K562 (cell line): ENCODE results near the gene IGSF21. TPM values are rescaled to one million over a fixed set of nuclear protein-coding genes. Genes with fewer than 3 reads are reported as not detected.

Experiments
- ATAC-seq: fragments of 200-7000 bp; cut with Tn5 transposase; 3 replicates; pipeline ENCODE4 v1.9.1; 2020; ENCODE audit warnings: moderate library complexity
- BruUV-seq: library from RNA; stranded (reverse); fragments of 400-500 nt; replicated peaks from 2 replicates; lab custom pipeline; 2021; lab: Mats Ljungman, UMichigan
- CTCF ChIA-PET: fragments of 300-600 bp; formaldehyde crosslinking; extraction: SDS; loops from one replicate; lab custom pipeline; 2021; ENCODE audit warnings: low intra/inter-chr PET ratio; lab: Yijun Ruan, JAX
- POLR2A ChIA-PET: fragments of 300-600, 350-650 bp; sonication (Branson Sonifier 250); formaldehyde crosslinking; extraction: SDS; loops from one replicate; lab custom pipeline; 2021; ENCODE audit warnings: antibody characterized with exemption, inconsistent platforms; lab: Yijun Ruan, JAX
- DNase-seq, 4 experiments: peaks; one replicate each; pipeline versions ENCODE4 v3.0.0 to v3.0.0-alpha.2; 2011 to 2018; ENCODE audit warnings: low spot score in 3 of 4, mixed read lengths in 3 of 4; ENCODE audit errors: extremely low read depth in 1 of 4
- FAIRE-seq: peaks from 2 replicates; lab custom pipeline; 2011; peaks lifted over from hg19 to GRCh38; lab: Jason Lieb, UNC
- H2AFZ ChIP-seq: 2 replicates; pipeline ENCODE4 v1.6.0; 2011; ENCODE audit warnings: low read depth, low read length, control low read depth, inconsistent platforms
- H3K27ac ChIP-seq: fragments of 200-600 bp; 3 replicates; pipeline ENCODE4 v1.8.0; 2011; ENCODE audit warnings: low read depth, mild to moderate bottlenecking, control low read depth, inconsistent platforms, low read length, moderate library complexity, mixed read lengths; ENCODE audit errors: extremely low read depth
- H3K27me3 ChIP-seq, 2 experiments: fragments of 300-600 bp in 1 of 2; 2 replicates in 1 of 2; 3 replicates in 1 of 2; pipeline versions ENCODE4 v1.6.0 to v1.8.0; 2011; ENCODE audit warnings: inconsistent platforms in 2 of 2, low read length in 2 of 2, mild to moderate bottlenecking in 1 of 2, mixed read lengths in 1 of 2, moderate library complexity in 1 of 2; ENCODE audit not compliant: control insufficient read depth in 2 of 2, insufficient read depth in 2 of 2
- H3K36me3 ChIP-seq: fragments of 300-600 bp; 3 replicates; pipeline ENCODE4 v1.8.0; 2011; ENCODE audit warnings: mild to moderate bottlenecking, low read length, inconsistent platforms; ENCODE audit not compliant: control insufficient read depth, insufficient read depth
- H3K4me1 ChIP-seq, 2 experiments: fragments of 200-600 bp in 1 of 2; replicated peaks in 1 of 2; 2 replicates in 1 of 2; 3 replicates in 1 of 2; pipeline versions ENCODE4 v1.5.1 to v1.8.0; 2011; ENCODE audit warnings: inconsistent platforms in 2 of 2, low read length in 2 of 2, mild to moderate bottlenecking in 1 of 2, mixed read lengths in 1 of 2, moderate library complexity in 1 of 2; ENCODE audit not compliant: control insufficient read depth in 2 of 2, insufficient read depth in 2 of 2
- H3K4me2 ChIP-seq: 2 replicates; pipeline ENCODE4 v1.6.1; 2011; ENCODE audit warnings: low read length, control low read depth, inconsistent platforms, mixed read lengths; ENCODE audit not compliant: insufficient read depth
- H3K4me3 ChIP-seq: fragments of 200-600 bp; sonication (generic), shearing (Covaris generic); 2 replicates; pipeline ENCODE4 v1.5.1; 2016; ENCODE audit warnings: control low read depth, inconsistent platforms
- H3K79me2 ChIP-seq: fragments of 200-600 bp; 3 replicates; pipeline ENCODE4 v1.8.0; 2011; ENCODE audit warnings: low read length, inconsistent platforms; ENCODE audit not compliant: control insufficient read depth, insufficient read depth
- H3K9ac ChIP-seq, 2 experiments: 2 replicates each; pipeline versions ENCODE4 v1.6.0 to v1.6.1; 2011; ENCODE audit warnings: low read depth in 2 of 2, low read length in 2 of 2, control low read depth in 1 of 2, inconsistent platforms in 1 of 2, mild to moderate bottlenecking in 1 of 2, mixed read lengths in 1 of 2; ENCODE audit not compliant: insufficient read depth in 1 of 2
- H3K9me1 ChIP-seq: one replicate; pipeline ENCODE4 v1.6.0; 2011; ENCODE audit warnings: inconsistent platforms, mild to moderate bottlenecking, low read length, moderate library complexity; ENCODE audit not compliant: control insufficient read depth, insufficient read depth
- H3K9me3 ChIP-seq: replicated peaks from 2 replicates; pipeline ENCODE4 v1.5.1; 2011; ENCODE audit warnings: low read depth, low read length, inconsistent platforms; ENCODE audit not compliant: control insufficient read depth, insufficient read depth
- H4K20me1 ChIP-seq: replicated peaks from 2 replicates; pipeline ENCODE4 v1.6.1; 2011; ENCODE audit warnings: low read length, inconsistent platforms, mixed read lengths; ENCODE audit not compliant: control insufficient read depth, insufficient read depth
- DPF2 ChIP-seq: fragments of 450-650 bp; IDR thresholded peaks from 2 replicates; pipeline ENCODE4 v1.6.1; 2016
- ELF1 ChIP-seq: fragments of 200-800 bp; sonication (Bioruptor generic); IDR thresholded peaks from 2 replicates; pipeline ENCODE4 v1.6.1; 2016; ENCODE audit warnings: missing genetic modification characterization, missing compliant biosample characterization
- KLF6 ChIP-seq: fragments of 250-450 bp; sonication (Bioruptor Pico); IDR thresholded peaks from 2 replicates; pipeline ENCODE4 v1.4.0; 2020; ENCODE audit warnings: mild to moderate bottlenecking, moderate library complexity, borderline replicate concordance
- RBM14 ChIP-seq: fragments of 200-400 bp; formaldehyde crosslinking; IDR thresholded peaks from 2 replicates; pipeline ENCODE4 v1.6.1; 2018; ENCODE audit warnings: low read depth, mild to moderate bottlenecking, low read length, moderate library complexity, borderline replicate concordance; ENCODE audit not compliant: insufficient read depth
- RFX1 ChIP-seq: fragments of 450-650 bp; IDR thresholded peaks from 2 replicates; pipeline ENCODE4 v1.6.1; 2016; ENCODE audit warnings: mild to moderate bottlenecking, moderate library complexity
- SIX5 ChIP-seq, 2 experiments: IDR thresholded peaks; 2 replicates each; pipeline ENCODE4 v1.6.1; 2011; ENCODE audit warnings: low read length in 2 of 2, borderline replicate concordance in 1 of 2, low read depth in 1 of 2, mild to moderate bottlenecking in 1 of 2, moderate library complexity in 1 of 2; ENCODE audit not compliant: insufficient read depth in 1 of 2
- TARDBP ChIP-seq: fragments of 450-650 bp; IDR thresholded peaks from 2 replicates; pipeline ENCODE4 v1.6.1; 2016
- ZNF134 ChIP-seq: fragments of 250-450 bp; sonication (Bioruptor Pico); conservative IDR thresholded peaks from 2 replicates; pipeline ENCODE4 v1.4.0; 2020
- WGBS: fragments of 100-300 bp; shearing (Covaris generic); methylation state at CpG from one replicate; pipeline ENCODE4 v1.1.6; 2016; ENCODE audit warnings: low coverage, mixed read lengths; ENCODE audit not compliant: insufficient coverage; ENCODE audit errors: missing lambda C conversion rate; 5-methylcytosine and 5-hydroxymethylcytosine counted together
- in situ Hi-C: fragments of 300-500 bp; cut with MboI; formaldehyde crosslinking; loops from 4 replicates; pipeline ENCODE4 v1.15.0; 2018; ENCODE audit warnings: inconsistent platforms, mixed read lengths
- intact Hi-C: fragments of 100-400 bp; cut with micrococcal nuclease; formaldehyde crosslinking; loops from 2 replicates; pipeline ENCODE4 v1.14.2; 2022
- polyA plus RNA-seq, 8 experiments: library from polyadenylated mRNA; depleted of rRNA in 4 of 8; stranded (reverse) in 5 of 8; unstranded in 3 of 8; fragments of >200 nt; fragmentation: Nextera tagmentation in 2 of 8; fragmentation: Illumina TruSeq in 1 of 8; extraction: Ambion mirVana in 2 of 8; extraction: Trizol in 1 of 8; gene quantifications; 2 replicates each; pipeline versions ENCODE4 v1.2.1 to v1.2.3, GENCODE V29; 2011 to 2014; ENCODE audit warnings: inconsistent platforms in 1 of 8, missing spikeins in 1 of 8
- total RNA-seq, 7 experiments: library from RNA; depleted of rRNA in 6 of 7; stranded (reverse); fragments of >200 nt in 6 of 7; fragmentation: Illumina TruSeq in 2 of 7; extraction: Trizol in 2 of 7; gene quantifications; 2 replicates each; pipeline versions ENCODE4 v1.2.1 to v1.2.3, GENCODE V29; 2011 to 2021; ENCODE audit warnings: low replicate concordance in 1 of 7

Gene IGSF21
- total and polyA plus RNA-seq, 9 of the 15 experiments (the other 6 are each of a cell fraction or from before 2014, with no cell fraction given), result not detected

- ChIA-PET CTCF (no interaction called here), POLR2A (interaction anchor here (0.6 kb wide), 1 partner anchor 8 kb away, joined by 3 read pairs; no protein-coding TSS in a partner anchor)
- no peak for TF ChIP-seq SIX5 (IDR thresholded peaks at IDR 0.05; ENCODE audit: borderline replicate concordance in 1 of 2, insufficient read depth in 1 of 2, low read depth in 1 of 2, low read length in 2 of 2)
- TF ChIP-seq ZNF134 (CRISPR knock-in tag), result no peak
- no peak for TF ChIP-seq KLF6 (CRISPR knock-in tag)
- TF ChIP-seq RBM14, result no peak
- peak; percentile 78 for TF ChIP-seq RFX1
- TF ChIP-seq ELF1 (tag), result no peak
- no peak for TF ChIP-seq TARDBP
- no peak for TF ChIP-seq DPF2
- intact Hi-C loops, result no loop called here
- Histone ChIP-seq H3K9me3 (no peaks in the 10 kb centered on the region), H3K4me3 (no peak overlapping the region), H3K36me3 (no peaks in the 10 kb centered on the region), H3K4me1 (no peaks in the 10 kb centered on the region), H3K4me2 (no peak overlapping the region), H2AFZ (no peak overlapping the region), H3K9ac (no peak overlapping the region), H3K27ac (no peak overlapping the region), H3K9me1 (no peaks in the 10 kb centered on the region), H3K27me3 (peaks cover 0 to 9% of the 10 kb centered on the region in 2 experiments; a peak in 1 of 5 replicates), H3K79me2 (no peaks in the 10 kb centered on the region), H4K20me1 (no peaks in the 10 kb centered on the region)
- WGBS, result 0% methylated on average over 16 of the region's 16 CpGs
- ATAC-seq, result no peak
- no peak for FAIRE-seq
- in situ Hi-C loops, result no loop called here
- BruUV-seq, result no TSS peak
- no peak for DNase-seq
These were observed 49.2 kb upstream of the IGSF21 start for GRCh38 chr1:18058206-18058921.
